Posterior cingulate gyrus (tissue), 11 donors: Measurements from ENCODE around the gene SLC4A4.

ENCODE experiments used
- DNase-seq, 10 donors: peaks; one replicate each; pipeline versions ENCODE4 v3.0.0 to v3.0.0-alpha.2; 2020 to 2021; ENCODE audit warnings: mixed read lengths in 3 of 10
- intact Hi-C: fragments of 100-400 bp; cut with DNase I; formaldehyde crosslinking; loops from one replicate; pipeline ENCODE4 v1.15.1; 2023

SLC4A4 gene

GRCh38 chr4:71584585-71584984 lies 245.8 kb downstream of the SLC4A4 start:
- no peak for DNase-seq
- intact Hi-C loops = no loop called here

- no peak for DNase-seq
- intact Hi-C loops = no loop called here
Observed at GRCh38 chr4:71586087-71586763, 247.4 kb downstream of the SLC4A4 start.

DNA sequence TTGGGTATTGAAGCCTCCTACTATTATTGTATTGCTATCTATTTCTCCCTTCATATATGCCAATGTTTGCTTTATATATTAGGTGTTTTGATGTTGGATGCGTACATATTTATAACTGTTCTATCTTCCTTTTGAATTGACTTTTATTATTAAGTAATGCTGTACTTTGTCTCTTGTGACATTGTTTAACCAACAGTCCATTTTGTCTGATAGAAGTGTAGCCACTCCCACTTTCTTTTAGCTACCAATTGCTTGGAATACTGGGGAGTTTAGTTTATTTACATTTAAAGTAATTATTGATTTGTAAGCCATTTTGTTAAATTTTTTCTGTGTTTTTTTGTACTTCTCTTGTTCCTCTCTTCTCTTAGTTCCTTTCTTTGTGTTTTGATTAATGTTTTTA lies 249.2 kb downstream of the SLC4A4 start:
- intact Hi-C loops = no loop called here
- no peak for DNase-seq

- intact Hi-C loops = no loop called here
- DNase-seq = no peak
Observed at GRCh38 chr4:71592793-71593192, 254.0 kb downstream of the SLC4A4 start.

DNA sequence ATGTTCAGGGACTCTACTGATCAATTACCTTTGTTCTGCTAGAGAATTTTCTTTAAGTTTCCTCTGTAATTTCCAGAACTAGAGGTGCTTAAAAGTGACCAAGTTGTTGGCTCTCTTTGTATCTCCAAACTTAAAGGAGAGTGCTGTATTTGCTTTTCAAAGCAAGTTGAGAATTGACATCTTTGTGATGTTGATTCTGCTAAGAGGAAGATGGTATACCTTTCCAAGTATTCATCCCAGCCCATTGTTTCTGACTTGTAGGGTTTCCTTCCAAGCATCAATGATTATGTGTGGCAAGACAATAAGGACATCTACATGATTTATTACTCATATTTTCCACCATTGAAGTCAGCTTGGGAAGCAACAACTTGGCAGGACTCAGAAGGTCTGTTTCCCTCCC lies 254.5 kb downstream of the SLC4A4 start:
- intact Hi-C loops = no loop called here
- DNase-seq = no peak

DNA sequence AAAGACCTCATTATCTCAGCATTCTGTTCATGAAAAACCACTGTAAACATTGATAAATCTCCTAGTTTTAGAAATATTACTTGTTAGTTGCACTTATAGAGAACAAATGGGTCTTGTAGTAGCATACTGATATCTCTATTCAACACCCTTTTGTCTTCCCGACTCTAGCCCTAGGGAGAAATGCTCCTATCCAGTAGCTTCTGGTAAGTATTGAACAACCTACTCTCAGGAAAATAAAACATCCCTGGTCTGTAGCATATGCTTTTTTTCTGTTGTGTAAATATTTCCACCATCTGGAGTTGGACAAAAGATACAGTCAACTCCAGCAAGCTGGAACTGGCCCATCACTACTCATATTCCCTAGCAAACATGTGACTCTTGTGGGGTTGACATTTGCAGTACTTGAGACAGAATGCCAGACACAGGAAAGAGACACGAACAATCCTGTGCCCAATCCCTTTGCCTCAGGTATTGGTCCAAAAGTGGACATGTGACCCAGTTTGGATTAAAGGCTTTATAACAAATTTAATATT lies 256.8 kb downstream of the SLC4A4 start:
- intact Hi-C loops = no loop called here
- DNase-seq = no peak

GRCh38 chr4:71599578-71599977 lies 260.8 kb downstream of the SLC4A4 start:
- intact Hi-C loops = no loop called here
- DNase-seq = no peak

DNA sequence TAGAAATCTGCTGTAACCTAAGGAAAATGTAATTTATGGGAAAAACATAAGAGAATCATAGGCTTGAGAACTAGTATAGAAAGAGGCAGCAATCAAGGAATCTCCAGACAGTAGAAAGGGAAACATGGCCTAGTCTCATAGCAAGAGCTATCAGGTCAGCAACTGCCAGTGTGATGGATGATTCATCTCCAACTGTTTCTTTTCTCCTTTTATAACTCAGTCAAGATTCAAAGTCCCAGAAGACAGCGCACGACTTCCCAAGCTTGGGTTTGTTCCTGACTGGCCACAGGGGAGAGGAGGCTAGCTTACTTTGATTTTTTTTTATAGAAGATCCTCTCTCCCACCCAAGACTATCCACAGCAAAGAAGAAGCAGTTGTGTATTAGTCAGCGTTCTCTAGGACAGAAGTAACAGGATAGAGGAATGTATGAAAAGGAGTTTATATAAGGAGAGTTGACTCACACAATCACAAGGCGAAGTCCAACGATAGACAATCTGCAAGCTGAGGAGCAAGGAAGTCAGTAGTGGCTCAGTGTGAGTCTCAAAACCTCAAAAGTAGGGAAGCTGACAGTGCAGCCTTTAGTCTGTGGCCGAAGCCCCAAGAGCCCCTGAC lies 263.6 kb downstream of the SLC4A4 start:
- DNase-seq = no peak
- intact Hi-C loops = no loop called here

DNA sequence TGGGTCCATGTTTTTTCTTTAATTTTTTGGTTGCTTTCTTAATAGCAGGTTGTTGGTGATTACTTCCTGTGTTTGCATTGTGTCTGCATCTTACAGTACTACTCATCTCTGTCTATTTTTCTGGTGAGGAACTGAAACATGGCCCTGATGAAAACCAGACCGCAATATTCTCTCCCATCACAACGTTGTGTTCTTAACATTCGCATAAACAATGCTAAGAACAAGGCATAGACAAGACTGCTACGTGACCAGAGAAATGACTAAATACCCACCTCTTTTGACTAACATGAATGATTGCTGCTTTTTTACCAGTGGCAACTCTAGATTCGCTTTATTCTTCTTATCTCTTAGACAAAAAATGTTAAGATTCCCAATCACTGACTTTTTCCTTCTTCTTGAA lies 266.0 kb downstream of the SLC4A4 start:
- intact Hi-C loops = no loop called here
- DNase-seq = no peak

- intact Hi-C loops = no loop called here
- DNase-seq = no peak
Observed at GRCh38 chr4:71607109-71607508, 268.3 kb downstream of the SLC4A4 start.

DNA sequence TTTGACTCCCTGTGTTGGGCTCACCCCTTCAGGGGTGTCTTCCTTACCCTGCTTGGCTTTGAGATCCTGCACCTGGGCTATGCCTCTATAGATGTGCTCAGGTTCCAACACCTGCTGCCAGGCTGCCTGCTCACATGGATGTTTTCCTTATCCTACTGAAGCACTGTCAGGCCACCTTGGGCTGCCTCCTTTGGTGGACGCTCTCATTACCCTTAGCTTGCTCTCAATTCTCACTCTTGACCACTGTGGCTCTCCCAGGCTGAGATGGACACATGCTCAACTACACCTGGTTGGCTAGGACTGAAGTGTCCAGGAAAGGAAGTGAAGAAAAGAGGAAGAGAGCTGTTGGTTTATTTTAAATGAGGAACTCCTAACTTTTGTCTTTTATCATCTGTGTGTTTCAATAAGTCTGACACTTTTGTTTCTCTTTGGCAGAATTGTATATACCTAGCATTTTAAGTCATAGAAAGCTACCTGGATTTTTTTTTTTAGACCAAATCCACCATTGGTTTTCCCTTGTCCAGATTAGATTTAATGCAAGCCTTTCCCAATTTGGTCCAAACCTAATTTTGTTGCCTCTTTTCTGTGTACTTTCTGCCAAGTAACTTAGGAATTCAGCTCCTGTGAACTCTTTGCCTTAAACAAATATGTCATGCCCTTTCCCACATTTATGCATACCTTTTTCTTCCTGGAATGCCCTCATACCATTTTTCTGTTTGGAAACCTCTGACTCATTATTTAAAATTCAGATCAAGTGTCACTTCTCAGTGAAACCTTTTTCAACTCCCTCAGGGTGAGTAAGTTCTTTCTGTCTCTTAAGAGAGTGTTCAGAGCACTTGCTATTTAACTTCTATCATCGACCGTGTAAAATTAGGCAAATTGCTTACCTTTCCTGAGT lies 269.2 kb downstream of the SLC4A4 start:
- intact Hi-C loops = no loop called here
- peak in 1 of 10 donors; percentile 24 for DNase-seq

DNA sequence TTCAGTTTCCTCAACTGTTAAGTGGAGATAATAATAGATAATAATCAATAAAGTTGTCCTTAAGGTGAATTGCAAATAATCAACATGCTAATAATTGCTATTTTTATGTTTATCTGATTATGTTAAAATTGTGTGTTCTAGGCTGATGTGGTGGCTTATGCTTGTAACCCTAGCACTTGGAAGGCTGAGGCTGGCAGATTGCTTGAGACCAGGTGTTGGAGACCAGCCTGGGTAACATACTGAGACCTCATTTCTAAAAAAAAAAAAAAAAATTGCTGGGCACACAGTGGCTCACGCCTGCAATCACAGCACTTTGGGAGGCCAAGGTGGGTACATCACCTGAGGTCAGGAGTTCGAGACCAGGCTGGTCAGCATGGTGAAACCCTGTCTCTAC lies 269.9 kb downstream of the SLC4A4 start:
- intact Hi-C loops = no loop called here
- DNase-seq = no peak

DNA sequence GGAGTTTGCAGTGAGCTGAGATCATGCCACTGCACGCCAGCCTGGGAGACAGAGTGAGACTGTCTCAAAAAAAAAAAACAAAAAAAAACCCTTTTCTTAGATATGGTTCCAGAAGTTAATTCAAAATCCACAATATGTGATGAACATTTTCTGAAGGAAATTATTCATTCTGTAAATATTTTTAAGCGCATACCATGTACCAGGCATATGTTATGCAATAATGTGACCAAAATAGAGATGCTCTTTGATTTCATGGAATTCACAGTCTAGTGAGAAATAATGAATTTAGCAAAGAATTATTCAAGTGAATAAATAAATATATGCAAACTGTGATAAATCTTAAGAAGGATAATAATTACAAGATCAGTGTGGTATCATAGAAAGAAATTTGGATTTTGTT lies 270.3 kb downstream of the SLC4A4 start:
- no peak for DNase-seq
- intact Hi-C loops = no loop called here

DNA sequence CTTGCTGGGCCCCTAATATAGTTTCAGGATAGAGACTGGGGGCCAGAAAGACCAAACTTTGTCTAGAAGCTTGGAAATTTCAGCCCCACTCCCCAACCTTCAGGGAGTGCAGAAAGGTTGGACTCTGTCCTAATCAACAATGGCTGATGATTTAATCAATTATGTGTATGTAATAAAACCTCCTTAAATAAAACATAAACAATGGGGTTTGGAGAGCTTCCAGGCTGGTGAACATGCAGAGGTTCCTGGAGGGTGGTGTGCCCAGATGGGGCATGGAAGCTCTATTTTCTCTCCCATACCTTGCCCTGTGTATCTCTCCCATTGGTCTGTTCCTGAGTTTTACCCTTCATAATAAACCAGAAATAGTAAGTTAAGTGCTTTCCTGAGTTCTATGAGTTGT lies 270.8 kb downstream of the SLC4A4 start:
- intact Hi-C loops = no loop called here
- DNase-seq = no peak

DNA sequence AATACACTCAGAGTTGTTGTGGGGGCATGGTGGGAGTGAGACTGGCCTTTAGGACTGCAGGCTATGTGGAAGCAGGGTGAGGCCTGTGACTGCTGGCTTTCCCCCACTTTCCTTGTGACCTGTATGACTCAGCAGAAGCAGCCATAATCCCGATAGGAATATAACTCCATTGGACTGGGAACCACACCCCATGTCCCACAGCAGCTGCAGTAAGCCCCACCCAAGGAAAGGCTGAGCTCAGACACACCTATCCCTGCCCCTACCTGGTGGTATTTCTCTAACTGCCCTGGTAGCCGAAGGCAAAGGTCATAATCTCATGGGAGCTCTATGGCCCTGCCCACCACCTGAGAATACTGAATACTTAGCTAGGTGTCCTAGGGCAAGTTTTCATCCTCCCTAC lies 275.8 kb downstream of the SLC4A4 start:
- DNase-seq = peak in 1 of 10 donors; percentile 33
- intact Hi-C loops = no loop called here

GRCh38 chr4:71616168-71616811 lies 277.5 kb downstream of the SLC4A4 start:
- intact Hi-C loops = no loop called here
- DNase-seq = no peak
